Fibroblast of lung (primary cell): ENCODE results near the gene SPRYD4. TPM values are rescaled to one million over a fixed set of nuclear protein-coding genes. Genes with fewer than 3 reads are reported as not detected.
"Not testable (repeated sequence)": the region's sequence is repeated elsewhere in the genome, so short reads cannot be mapped to it uniquely, and the experiment has no call there.

Source experiments
- DNase-seq, 2 donors: peaks; one replicate each; pipeline versions ENCODE4 v3.0.0 to v3.0.0-alpha.2; 2010; ENCODE audit warnings: low read depth in 2 of 2
- H2AFZ ChIP-seq: 2 replicates; pipeline ENCODE4 v1.5.1; 2012; ENCODE audit warnings: low read length, control low read depth, inconsistent platforms
- H3K27ac ChIP-seq: 2 replicates; pipeline ENCODE4 v1.5.1; 2011; ENCODE audit warnings: low read length, control low read depth; ENCODE audit not compliant: insufficient read depth
- H3K27me3 ChIP-seq: 2 replicates; pipeline ENCODE4 v1.5.1; 2011; ENCODE audit warnings: mild to moderate bottlenecking, low read length; ENCODE audit not compliant: control insufficient read depth, insufficient read depth
- H3K36me3 ChIP-seq: 2 replicates; pipeline ENCODE4 v1.5.1; 2011; ENCODE audit warnings: low read length; ENCODE audit not compliant: control insufficient read depth, insufficient read depth
- H3K4me1 ChIP-seq: 2 replicates; pipeline ENCODE4 v1.5.1; 2011; ENCODE audit warnings: low read length; ENCODE audit not compliant: control insufficient read depth, insufficient read depth; ENCODE audit errors: extremely low read depth
- H3K4me2 ChIP-seq: 2 replicates; pipeline ENCODE4 v1.5.1; 2011; ENCODE audit warnings: low read length, control low read depth; ENCODE audit not compliant: insufficient read depth; ENCODE audit errors: extremely low read depth
- H3K4me3 ChIP-seq, 4 experiments: fragments of 200-600 bp in 1 of 4; sonication (generic) in 1 of 4; replicated peaks in 1 of 4; 2 replicates each; pipeline ENCODE4 v1.5.1; 2011 to 2016; ENCODE audit warnings: low read length in 4 of 4, low read depth in 3 of 4, mild to moderate bottlenecking in 3 of 4, control low read depth in 2 of 4, inconsistent platforms in 1 of 4, mixed read lengths in 1 of 4; ENCODE audit not compliant: insufficient read depth in 1 of 4; ENCODE audit errors: control extremely low read depth in 1 of 4
- H3K79me2 ChIP-seq: 2 replicates; pipeline ENCODE4 v1.5.1; 2012; ENCODE audit warnings: mild to moderate bottlenecking, low read length, inconsistent platforms; ENCODE audit not compliant: control insufficient read depth, insufficient read depth
- H3K9ac ChIP-seq: 2 replicates; pipeline ENCODE4 v1.5.1; 2011; ENCODE audit warnings: mild to moderate bottlenecking, low read length, control low read depth; ENCODE audit not compliant: insufficient read depth
- H3K9me3 ChIP-seq: 2 replicates; pipeline ENCODE4 v1.5.1; 2012; ENCODE audit warnings: low read depth, low read length; ENCODE audit not compliant: control insufficient read depth, insufficient read depth
- H4K20me1 ChIP-seq: 2 replicates; pipeline ENCODE4 v1.5.1; 2011; ENCODE audit warnings: low read length; ENCODE audit not compliant: control insufficient read depth, insufficient read depth; ENCODE audit errors: extremely low read depth
- EZH2 ChIP-seq: IDR thresholded peaks from 2 replicates; pipeline ENCODE4 v1.5.1; 2012; ENCODE audit warnings: low read length, control low read depth, mild to moderate bottlenecking; ENCODE audit errors: missing control alignments
- polyA plus RNA-seq, 2 donors: library from polyadenylated mRNA; depleted of rRNA in 1 of 2; stranded (reverse) in 1 of 2; unstranded in 1 of 2; fragments of >200 nt; gene quantifications; 2 replicates each; pipeline ENCODE4 v1.2.1, GENCODE V29; 2011 to 2012; ENCODE audit warnings: missing spikeins in 1 of 2
- total RNA-seq: library from RNA; depleted of rRNA; stranded (reverse); fragments of >200 nt; gene quantifications from 2 replicates; pipeline ENCODE4 v1.2.1, GENCODE V29; 2014
- TF ChIP-seq, protein P1 (sequence below), 2 donors: IDR thresholded peaks in 1 of 2; conservative IDR thresholded peaks in 1 of 2; 1 replicate in 1 of 2; 2 replicates in 1 of 2; pipeline ENCODE4 v1.5.1; 2011 to 2012; ENCODE audit warnings: low read length in 2 of 2, control low read depth in 1 of 2, inconsistent platforms in 1 of 2, low read depth in 1 of 2, mild to moderate bottlenecking in 1 of 2

SPRYD4 gene
- total and polyA plus RNA-seq, 2 donors (not counting 1 experiment from before 2014, with no cell fraction given): 1.7 to 2.1 TPM

GRCh38 chr12:56434828-56435227, 33.5 kb upstream of the SPRYD4 start:
- H3K4me2 ChIP-seq: no peak overlapping the region
- DNase-seq: no peak
- no peak overlapping the region for H3K9ac ChIP-seq
- H4K20me1 ChIP-seq: no peaks in the 10 kb centered on the region
- TF ChIP-seq, protein P1, sequence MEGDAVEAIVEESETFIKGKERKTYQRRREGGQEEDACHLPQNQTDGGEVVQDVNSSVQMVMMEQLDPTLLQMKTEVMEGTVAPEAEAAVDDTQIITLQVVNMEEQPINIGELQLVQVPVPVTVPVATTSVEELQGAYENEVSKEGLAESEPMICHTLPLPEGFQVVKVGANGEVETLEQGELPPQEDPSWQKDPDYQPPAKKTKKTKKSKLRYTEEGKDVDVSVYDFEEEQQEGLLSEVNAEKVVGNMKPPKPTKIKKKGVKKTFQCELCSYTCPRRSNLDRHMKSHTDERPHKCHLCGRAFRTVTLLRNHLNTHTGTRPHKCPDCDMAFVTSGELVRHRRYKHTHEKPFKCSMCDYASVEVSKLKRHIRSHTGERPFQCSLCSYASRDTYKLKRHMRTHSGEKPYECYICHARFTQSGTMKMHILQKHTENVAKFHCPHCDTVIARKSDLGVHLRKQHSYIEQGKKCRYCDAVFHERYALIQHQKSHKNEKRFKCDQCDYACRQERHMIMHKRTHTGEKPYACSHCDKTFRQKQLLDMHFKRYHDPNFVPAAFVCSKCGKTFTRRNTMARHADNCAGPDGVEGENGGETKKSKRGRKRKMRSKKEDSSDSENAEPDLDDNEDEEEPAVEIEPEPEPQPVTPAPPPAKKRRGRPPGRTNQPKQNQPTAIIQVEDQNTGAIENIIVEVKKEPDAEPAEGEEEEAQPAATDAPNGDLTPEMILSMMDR (conservative IDR thresholded peaks at IDR 0.05 in 1 of 2, IDR thresholded peaks at IDR 0.05 in 1 of 2; ENCODE audit: low read depth in 1 of 2, low read length in 2 of 2): no peak
- no peak for TF ChIP-seq EZH2
- H3K36me3 ChIP-seq: peaks cover 2% of the 10 kb centered on the region
- H3K4me3 ChIP-seq: no peak overlapping the region
- H3K27ac ChIP-seq: no peak overlapping the region
- no peaks in the 10 kb centered on the region for H3K4me1 ChIP-seq
- H2AFZ ChIP-seq: no peak overlapping the region
- H3K27me3 ChIP-seq: no peaks in the 10 kb centered on the region
- no peaks in the 10 kb centered on the region for H3K9me3 ChIP-seq
- H3K79me2 ChIP-seq: peaks cover 8% of the 10 kb centered on the region

- H3K79me2 ChIP-seq: peaks cover 8% of the 10 kb centered on the region
- H3K27ac ChIP-seq: no peak overlapping the region
- no peaks in the 10 kb centered on the region for H3K4me1 ChIP-seq
- DNase-seq: no peak
- no peak overlapping the region for H3K4me2 ChIP-seq
- H4K20me1 ChIP-seq: no peaks in the 10 kb centered on the region
- no peaks in the 10 kb centered on the region for H3K9me3 ChIP-seq
- no peak overlapping the region for H2AFZ ChIP-seq
- no peak overlapping the region for H3K9ac ChIP-seq
- H3K36me3 ChIP-seq: no peaks in the 10 kb centered on the region
- H3K27me3 ChIP-seq: no peaks in the 10 kb centered on the region
- no peak overlapping the region for H3K4me3 ChIP-seq
- TF ChIP-seq EZH2: no peak
- TF ChIP-seq, protein P1 (conservative IDR thresholded peaks at IDR 0.05 in 1 of 2, IDR thresholded peaks at IDR 0.05 in 1 of 2; ENCODE audit: low read depth in 1 of 2, low read length in 2 of 2): no peak
Measured at GRCh38 chr12:56437430-56438176, 30.8 kb upstream of the SPRYD4 start.

DNA sequence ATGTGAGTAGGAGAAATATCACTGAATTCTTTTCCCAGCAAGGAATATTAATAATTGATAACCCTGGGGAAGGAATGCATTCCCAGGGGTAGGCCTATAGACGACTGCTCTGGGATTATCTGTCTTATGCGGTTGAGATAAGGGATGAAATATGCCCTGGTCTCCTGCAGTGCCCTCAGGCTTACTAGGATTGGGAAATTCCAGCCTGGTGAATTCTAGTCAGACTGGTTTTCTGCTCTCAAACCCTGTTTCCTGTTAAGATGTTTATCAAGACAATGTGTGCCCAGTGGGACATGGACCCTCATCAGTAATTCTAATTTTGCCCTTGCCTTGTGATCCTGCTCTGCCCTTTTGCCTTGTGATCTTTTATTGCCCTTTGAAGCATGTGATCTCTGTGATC, 25.2 kb upstream of the SPRYD4 start:
- H3K9me3 ChIP-seq, H2AFZ ChIP-seq, H3K4me3 ChIP-seq, H3K4me2 ChIP-seq, H3K27ac ChIP-seq, H3K27me3 ChIP-seq, H3K9ac ChIP-seq, H3K4me1 ChIP-seq, H3K36me3 ChIP-seq, H3K79me2 ChIP-seq, H4K20me1 ChIP-seq, DNase-seq: not testable (repeated sequence)
